Sigmoid colon (tissue), 7 donors: ENCODE data around the gene TXNDC16. TPM values are rescaled to one million over a fixed set of nuclear protein-coding genes. Genes with fewer than 3 reads are reported as not detected.

ENCODE experiments used
- DNase-seq: peaks from one replicate; pipeline ENCODE4 v3.0.0-alpha.2; 2019
- H3K27ac ChIP-seq, 4 donors: fragments of 200-600 bp; sonication (generic); one replicate each; pipeline ENCODE4 v1.5.1; 2016 to 2019; ENCODE audit warnings: mild to moderate bottlenecking in 1 of 4
- H3K27me3 ChIP-seq, 3 donors: fragments of 200-600 bp; sonication (generic); one replicate each; pipeline ENCODE4 v1.5.1; 2019; ENCODE audit warnings: mild to moderate bottlenecking in 1 of 3
- H3K36me3 ChIP-seq, 4 donors: fragments of 200-600 bp; sonication (generic); one replicate each; pipeline ENCODE4 v1.5.1; 2016 to 2019
- H3K4me1 ChIP-seq, 4 donors: fragments of 200-600 bp; sonication (generic); one replicate each; pipeline ENCODE4 v1.5.1; 2017 to 2019
- H3K4me3 ChIP-seq, 4 donors: fragments of 200-600 bp; sonication (generic); one replicate each; pipeline ENCODE4 v1.5.1; 2017 to 2019; ENCODE audit warnings: mild to moderate bottlenecking in 2 of 4, moderate library complexity in 1 of 4
- H3K9me3 ChIP-seq, 4 donors: fragments of 200-600 bp in 3 of 4; sonication (generic) in 3 of 4; one replicate each; pipeline versions ENCODE4 v1.5.1 to v1.6.1; 2013 to 2019
- CTCF ChIP-seq, 4 experiments: fragments of 450-650 bp in 3 of 4; fragments of 200-600 bp in 1 of 4; IDR thresholded peaks; one replicate each; pipeline ENCODE4 v1.5.1; 2016 to 2019; ENCODE audit warnings: antibody characterized with exemption in 4 of 4, mild to moderate bottlenecking in 3 of 4, moderate library complexity in 2 of 4
- EP300 ChIP-seq, 4 donors: sonication (generic); formaldehyde crosslinking; IDR thresholded peaks; one replicate each; pipeline ENCODE4 v1.6.1; 2017; ENCODE audit warnings: antibody characterized with exemption in 4 of 4
- POLR2A ChIP-seq, 2 donors: fragments of 450-650 bp; IDR thresholded peaks; one replicate each; pipeline ENCODE4 v1.6.1; 2016; ENCODE audit warnings: antibody characterized with exemption in 2 of 2, mild to moderate bottlenecking in 2 of 2, moderate library complexity in 2 of 2
- POLR2AphosphoS5 ChIP-seq, 4 donors: sonication (generic); formaldehyde crosslinking; IDR thresholded peaks; one replicate each; pipeline ENCODE4 v1.6.1; 2017; ENCODE audit warnings: antibody characterized with exemption in 4 of 4
- WGBS, 2 donors: extraction: QIAGEN DNeasy Blood & Tissue Kit; methylation state at CpG; one replicate each; pipeline ENCODE4 v1.1.7; 2013; 5-methylcytosine and 5-hydroxymethylcytosine counted together
- intact Hi-C: fragments of 100-400 bp; cut with DNase I; formaldehyde crosslinking; loops from one replicate; pipeline ENCODE4 v1.15.1; 2023
- polyA plus RNA-seq, 3 donors: library from polyadenylated mRNA; stranded (reverse); fragments of 200-250 nt; gene quantifications; one replicate each; pipeline ENCODE4 v1.2.3, GENCODE V29; 2013
- total RNA-seq, 4 donors: library from RNA; depleted of rRNA; stranded (reverse); fragments of >200 nt; gene quantifications; one replicate each; pipeline ENCODE4 v1.1.0, GENCODE V29; 2016
- donor health status: healthy with polysubstance abuse.
- donor health status: Bipolar disorder and iron deficiency.
- donor health status: healthy.

The TXNDC16 gene
- total and polyA plus RNA-seq, 7 donors, result 1.2 to 14.3 (median 10.5) TPM

GRCh38 chr14:52400846-52401245, 151.5 kb downstream of the TXNDC16 start:
- Histone ChIP-seq H3K27ac (no peak overlapping the region), H3K9me3 (no peaks in the 10 kb centered on the region), H3K4me3 (no peak overlapping the region), H3K36me3 (no peaks in the 10 kb centered on the region), H3K27me3 (no peaks in the 10 kb centered on the region), H3K4me1 (peaks cover 0 to 17% (median 9%) of the 10 kb centered on the region in 4 donors)
- no peak for DNase-seq
- no peak for TF ChIP-seq CTCF (IDR thresholded peaks at IDR 0.05)
- no peak for TF ChIP-seq POLR2A (IDR thresholded peaks at IDR 0.05)
- no peak for TF ChIP-seq EP300 (IDR thresholded peaks at IDR 0.05)
- WGBS, 2 donors, result 37 to 69% methylated on average over 3 of the region's 3 CpGs
- intact Hi-C loops, result no loop called here

GRCh38 chr14:52399921-52400595, 152.2 kb downstream of the TXNDC16 start:
- DNase-seq, result no peak
- H3K36me3 ChIP-seq, result no peaks in the 10 kb centered on the region
- intact Hi-C loops, result no loop called here
- TF ChIP-seq CTCF (IDR thresholded peaks at IDR 0.05), result no peak
- TF ChIP-seq POLR2AphosphoS5 (IDR thresholded peaks at IDR 0.05), result no peak
- TF ChIP-seq POLR2A (IDR thresholded peaks at IDR 0.05), result no peak
- TF ChIP-seq EP300 (IDR thresholded peaks at IDR 0.05), result no peak
- 17 to 49% methylated on average over 8 of the region's 8 CpGs for WGBS, 2 donors
- H3K9me3 ChIP-seq, result no peaks in the 10 kb centered on the region
- no peak overlapping the region for H3K4me3 ChIP-seq
- H3K27me3 ChIP-seq, result no peaks in the 10 kb centered on the region
- peaks cover 0 to 17% (median 9%) of the 10 kb centered on the region in 4 donors for H3K4me1 ChIP-seq
- H3K27ac ChIP-seq, result no peak overlapping the region

- no peak overlapping the region for H3K4me3 ChIP-seq
- H3K36me3 ChIP-seq, result no peaks in the 10 kb centered on the region
- peaks cover 0 to 17% (median 9%) of the 10 kb centered on the region in 4 donors for H3K4me1 ChIP-seq
- 84 to 86% methylated on average over 5 of the region's 5 CpGs for WGBS, 2 donors
- no peak for DNase-seq
- no peaks in the 10 kb centered on the region for H3K27me3 ChIP-seq
- no peak for TF ChIP-seq POLR2A (IDR thresholded peaks at IDR 0.05)
- no peak for TF ChIP-seq POLR2AphosphoS5 (IDR thresholded peaks at IDR 0.05)
- no peak for TF ChIP-seq CTCF (IDR thresholded peaks at IDR 0.05)
- no peak for TF ChIP-seq EP300 (IDR thresholded peaks at IDR 0.05)
- no peaks in the 10 kb centered on the region for H3K9me3 ChIP-seq
- H3K27ac ChIP-seq, result no peak overlapping the region
- intact Hi-C loops, result no loop called here
These were observed 153.2 kb downstream of the TXNDC16 start for GRCh38 chr14:52399104-52399503.

GRCh38 chr14:52397844-52398243, 154.5 kb downstream of the TXNDC16 start:
- no peak for TF ChIP-seq POLR2AphosphoS5 (IDR thresholded peaks at IDR 0.05)
- TF ChIP-seq POLR2A (IDR thresholded peaks at IDR 0.05), result no peak
- no peak for TF ChIP-seq EP300 (IDR thresholded peaks at IDR 0.05)
- no peak for TF ChIP-seq CTCF (IDR thresholded peaks at IDR 0.05)
- no peaks in the 10 kb centered on the region for H3K27me3 ChIP-seq
- WGBS, 2 donors, result 75 to 86% methylated on average over 5 of the region's 5 CpGs
- no peak overlapping the region for H3K4me3 ChIP-seq
- H3K36me3 ChIP-seq, result no peaks in the 10 kb centered on the region
- intact Hi-C loops, result no loop called here
- H3K4me1 ChIP-seq, result peaks cover 0 to 17% (median 9%) of the 10 kb centered on the region in 4 donors
- H3K9me3 ChIP-seq, result no peaks in the 10 kb centered on the region
- DNase-seq, result no peak
- H3K27ac ChIP-seq, result no peak overlapping the region

GRCh38 chr14:52395728-52396127, 156.6 kb downstream of the TXNDC16 start:
- DNase-seq, result no peak
- H3K27ac ChIP-seq, result no peak overlapping the region
- no peaks in the 10 kb centered on the region for H3K27me3 ChIP-seq
- H3K36me3 ChIP-seq, result no peaks in the 10 kb centered on the region
- intact Hi-C loops, result no loop called here
- no peak overlapping the region for H3K4me3 ChIP-seq
- no peak for TF ChIP-seq EP300 (IDR thresholded peaks at IDR 0.05)
- TF ChIP-seq POLR2A (IDR thresholded peaks at IDR 0.05), result no peak
- no peak for TF ChIP-seq CTCF (IDR thresholded peaks at IDR 0.05)
- TF ChIP-seq POLR2AphosphoS5 (IDR thresholded peaks at IDR 0.05), result no peak
- H3K4me1 ChIP-seq, result peaks cover 0 to 17% (median 9%) of the 10 kb centered on the region in 4 donors
- H3K9me3 ChIP-seq, result no peaks in the 10 kb centered on the region
- WGBS, 2 donors, result 55 to 84% methylated on average over 3 of the region's 3 CpGs
